Measurements from ENCODE around the gene ZIC2.
A peak's percentile ranks its signal among the peaks of the same experiment; 100 is the strongest.

Gene ZIC2

GRCh38 chr13:99980824-99981734, 505 bp upstream of the ZIC2 start (continued):
- peak; percentile 94 for TF ChIP-seq ZBTB8A (tag by site-specific recombination; IDR thresholded peaks at IDR 0.05)
- peak; percentile 83 for TF ChIP-seq ZFHX2 (tag by site-specific recombination; conservative IDR thresholded peaks at IDR 0.05)
- no peak for TF ChIP-seq ZNF776 (tag by site-specific recombination; IDR thresholded peaks at IDR 0.05; ENCODE audit: borderline replicate concordance)
- no peak for TF ChIP-seq ZNF157 (tag by site-specific recombination; IDR thresholded peaks at IDR 0.05)
- TF ChIP-seq, protein P1, sequence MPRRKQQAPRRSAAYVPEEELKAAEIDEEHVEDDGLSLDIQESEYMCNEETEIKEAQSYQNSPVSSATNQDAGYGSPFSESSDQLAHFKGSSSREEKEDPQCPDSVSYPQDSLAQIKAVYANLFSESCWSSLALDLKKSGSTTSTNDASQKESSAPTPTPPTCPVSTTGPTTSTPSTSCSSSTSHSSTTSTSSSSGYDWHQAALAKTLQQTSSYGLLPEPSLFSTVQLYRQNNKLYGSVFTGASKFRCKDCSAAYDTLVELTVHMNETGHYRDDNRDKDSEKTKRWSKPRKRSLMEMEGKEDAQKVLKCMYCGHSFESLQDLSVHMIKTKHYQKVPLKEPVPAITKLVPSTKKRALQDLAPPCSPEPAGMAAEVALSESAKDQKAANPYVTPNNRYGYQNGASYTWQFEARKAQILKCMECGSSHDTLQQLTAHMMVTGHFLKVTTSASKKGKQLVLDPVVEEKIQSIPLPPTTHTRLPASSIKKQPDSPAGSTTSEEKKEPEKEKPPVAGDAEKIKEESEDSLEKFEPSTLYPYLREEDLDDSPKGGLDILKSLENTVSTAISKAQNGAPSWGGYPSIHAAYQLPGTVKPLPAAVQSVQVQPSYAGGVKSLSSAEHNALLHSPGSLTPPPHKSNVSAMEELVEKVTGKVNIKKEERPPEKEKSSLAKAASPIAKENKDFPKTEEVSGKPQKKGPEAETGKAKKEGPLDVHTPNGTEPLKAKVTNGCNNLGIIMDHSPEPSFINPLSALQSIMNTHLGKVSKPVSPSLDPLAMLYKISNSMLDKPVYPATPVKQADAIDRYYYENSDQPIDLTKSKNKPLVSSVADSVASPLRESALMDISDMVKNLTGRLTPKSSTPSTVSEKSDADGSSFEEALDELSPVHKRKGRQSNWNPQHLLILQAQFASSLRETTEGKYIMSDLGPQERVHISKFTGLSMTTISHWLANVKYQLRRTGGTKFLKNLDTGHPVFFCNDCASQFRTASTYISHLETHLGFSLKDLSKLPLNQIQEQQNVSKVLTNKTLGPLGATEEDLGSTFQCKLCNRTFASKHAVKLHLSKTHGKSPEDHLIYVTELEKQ (tag by site-specific recombination; IDR thresholded peaks at IDR 0.05; ENCODE audit: borderline replicate concordance) = no peak
- no peak for TF ChIP-seq ZNF610 (tag by site-specific recombination; IDR thresholded peaks at IDR 0.05; ENCODE audit: borderline replicate concordance)
- peak; percentile 66 for TF ChIP-seq ZNF596 (tag by site-specific recombination; IDR thresholded peaks at IDR 0.05)
- no peak for TF ChIP-seq ZFP37 (tag by site-specific recombination; IDR thresholded peaks at IDR 0.05)
- TF ChIP-seq ZNF473 (tag by site-specific recombination; IDR thresholded peaks at IDR 0.05) = no peak
- TF ChIP-seq ZFP41 (tag by site-specific recombination; IDR thresholded peaks at IDR 0.05; ENCODE audit: borderline replicate concordance) = no peak
- TF ChIP-seq ZNF248 (tag by site-specific recombination; IDR thresholded peaks at IDR 0.05) = no peak
- no peak for TF ChIP-seq ZNF704 (tag by site-specific recombination; IDR thresholded peaks at IDR 0.05)
- 0 out of 2 replicates have a peak, but pooled peaks have one; percentile 18 for TF ChIP-seq INSM2 (tag by site-specific recombination; IDR thresholded peaks at IDR 0.05)
- TF ChIP-seq SCRT1 (tag by site-specific recombination; IDR thresholded peaks at IDR 0.05; ENCODE audit: borderline replicate concordance) = no peak
- no peak for TF ChIP-seq GLI2 (tag by site-specific recombination; IDR thresholded peaks at IDR 0.05; ENCODE audit: borderline replicate concordance, low read depth)
- peak; percentile 75 for TF ChIP-seq PRDM1 (tag by site-specific recombination; IDR thresholded peaks at IDR 0.05)
- TF ChIP-seq ZNF561 (tag by site-specific recombination; IDR thresholded peaks at IDR 0.05; ENCODE audit: borderline replicate concordance) = peak; percentile 72; the same call in 1 of the 2 replicates
- TF ChIP-seq ZNF701 (tag by site-specific recombination; IDR thresholded peaks at IDR 0.05) = no peak
- no peak for TF ChIP-seq RBAK (tag by site-specific recombination; IDR thresholded peaks at IDR 0.05)
- TF ChIP-seq KLF8 (tag by site-specific recombination; IDR thresholded peaks at IDR 0.05) = peak; percentile 62; the same call in 1 of the 2 replicates
- TF ChIP-seq, protein P2, sequence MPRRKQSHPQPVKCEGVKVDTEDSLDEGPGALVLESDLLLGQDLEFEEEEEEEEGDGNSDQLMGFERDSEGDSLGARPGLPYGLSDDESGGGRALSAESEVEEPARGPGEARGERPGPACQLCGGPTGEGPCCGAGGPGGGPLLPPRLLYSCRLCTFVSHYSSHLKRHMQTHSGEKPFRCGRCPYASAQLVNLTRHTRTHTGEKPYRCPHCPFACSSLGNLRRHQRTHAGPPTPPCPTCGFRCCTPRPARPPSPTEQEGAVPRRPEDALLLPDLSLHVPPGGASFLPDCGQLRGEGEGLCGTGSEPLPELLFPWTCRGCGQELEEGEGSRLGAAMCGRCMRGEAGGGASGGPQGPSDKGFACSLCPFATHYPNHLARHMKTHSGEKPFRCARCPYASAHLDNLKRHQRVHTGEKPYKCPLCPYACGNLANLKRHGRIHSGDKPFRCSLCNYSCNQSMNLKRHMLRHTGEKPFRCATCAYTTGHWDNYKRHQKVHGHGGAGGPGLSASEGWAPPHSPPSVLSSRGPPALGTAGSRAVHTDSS (tag by site-specific recombination; IDR thresholded peaks at IDR 0.05) = no peak; the same call in 1 of the 2 replicates
- no peak for TF ChIP-seq ZNF510 (tag by site-specific recombination; IDR thresholded peaks at IDR 0.05; ENCODE audit: insufficient replicate concordance)
- no peak for TF ChIP-seq ZBTB48 (tag by site-specific recombination; IDR thresholded peaks at IDR 0.05)
- no peak for TF ChIP-seq OVOL3 (tag by site-specific recombination; IDR thresholded peaks at IDR 0.05)
- TF ChIP-seq ZNF354C (tag by site-specific recombination; IDR thresholded peaks at IDR 0.05; ENCODE audit: borderline replicate concordance, low read depth) = no peak
- TF ChIP-seq ZFP3 (tag by site-specific recombination; IDR thresholded peaks at IDR 0.05; ENCODE audit: low read depth) = no peak
- TF ChIP-seq SP2 (tag by site-specific recombination; IDR thresholded peaks at IDR 0.05) = peak; percentile 72
- no peak for TF ChIP-seq ZNF416 (tag by site-specific recombination; IDR thresholded peaks at IDR 0.05)
- no peak for TF ChIP-seq ZNF626 (tag by site-specific recombination; IDR thresholded peaks at IDR 0.05)
- peak; percentile 56; the same call in 1 of the 2 replicates for TF ChIP-seq ZXDB (tag by site-specific recombination; IDR thresholded peaks at IDR 0.05)
- TF ChIP-seq ZNF112 (tag by site-specific recombination; IDR thresholded peaks at IDR 0.05) = no peak
- TF ChIP-seq MZF1 (tag by site-specific recombination; IDR thresholded peaks at IDR 0.05; ENCODE audit: borderline replicate concordance) = peak; percentile 33; the same call in 1 of the 2 replicates
- TF ChIP-seq ZNF19 (tag by site-specific recombination; IDR thresholded peaks at IDR 0.05; ENCODE audit: low read depth) = no peak
